Naive thymus-derived CD4-positive, alpha-beta T cell (primary cell): ENCODE data around the gene HSD17B14. TPM values are rescaled to one million over a fixed set of nuclear protein-coding genes. Genes with fewer than 3 reads are reported as not detected.

Experiments
- ATAC-seq: fragments of 150-1000 bp; cut with Tn5 transposase; 2 replicates; pipeline ENCODE4 v1.10.0; 2021; ENCODE audit warnings: mild to moderate bottlenecking, moderate library complexity
- CTCF ChIA-PET: fragments of 350-600 bp; sonication (Branson Sonifier 250); formaldehyde crosslinking; loops from one replicate; lab custom pipeline; 2021; ENCODE audit warnings: antibody characterized with exemption; lab: Charles Lee
- POLR2A ChIA-PET: fragments of 350-600 bp; sonication (Branson Sonifier 250); formaldehyde crosslinking; loops from one replicate; lab custom pipeline; 2021; ENCODE audit warnings: antibody characterized with exemption, inconsistent platforms; lab: Charles Lee
- DNase-seq, 9 donors: peaks; one replicate each; pipeline versions ENCODE4 v3.0.0 to v3.0.0-alpha.2; 2020 to 2022; ENCODE audit warnings: mixed read lengths in 1 of 9
- H3K27ac ChIP-seq: one replicate; pipeline ENCODE4 v1.7.0; 2013; ENCODE audit warnings: mild to moderate bottlenecking, low read depth, low read length, moderate library complexity
- H3K27me3 ChIP-seq, 2 donors: one replicate each; pipeline ENCODE4 v1.7.0; 2013; ENCODE audit warnings: low read length in 2 of 2, mild to moderate bottlenecking in 2 of 2, moderate library complexity in 2 of 2; ENCODE audit not compliant: control insufficient read depth in 2 of 2, insufficient read depth in 2 of 2
- H3K36me3 ChIP-seq, 3 experiments: 1 replicate in 2 of 3; 2 replicates in 1 of 3; pipeline ENCODE4 v1.7.0; 2013; ENCODE audit warnings: low read length in 3 of 3, mild to moderate bottlenecking in 3 of 3, moderate library complexity in 1 of 3; ENCODE audit not compliant: insufficient read depth in 3 of 3, control insufficient read depth in 2 of 3
- H3K4me1 ChIP-seq, 2 donors: one replicate each; pipeline ENCODE4 v1.7.0; 2013; ENCODE audit warnings: low read length in 2 of 2, mild to moderate bottlenecking in 2 of 2, moderate library complexity in 1 of 2; ENCODE audit not compliant: control insufficient read depth in 2 of 2, insufficient read depth in 2 of 2
- H3K4me3 ChIP-seq: 2 replicates; pipeline ENCODE4 v1.7.0; 2013; ENCODE audit warnings: mild to moderate bottlenecking, low read length
- H3K9me3 ChIP-seq, 3 experiments: 1 replicate in 2 of 3; 2 replicates in 1 of 3; pipeline ENCODE4 v1.7.0; 2013; ENCODE audit warnings: low read length in 3 of 3; ENCODE audit not compliant: control insufficient read depth in 2 of 3
- H3K27ac Mint-ChIP-seq, 9 donors: one replicate each; pipeline ENCODE4 v1.8.0; 2020 to 2022; ENCODE audit warnings: mixed read lengths in 9 of 9, mild to moderate bottlenecking in 8 of 9, moderate library complexity in 5 of 9, inconsistent platforms in 2 of 9
- H3K27me3 Mint-ChIP-seq, 5 donors: one replicate each; pipeline ENCODE4 v1.8.0; 2021 to 2022; ENCODE audit warnings: mixed read lengths in 5 of 5, mild to moderate bottlenecking in 1 of 5
- H3K36me3 Mint-ChIP-seq, 5 donors: one replicate each; pipeline ENCODE4 v1.8.0; 2020 to 2022; ENCODE audit warnings: mixed read lengths in 5 of 5, mild to moderate bottlenecking in 3 of 5, inconsistent platforms in 1 of 5
- H3K4me1 Mint-ChIP-seq, 7 donors: one replicate each; pipeline ENCODE4 v1.8.0; 2020 to 2022; ENCODE audit warnings: mixed read lengths in 7 of 7, mild to moderate bottlenecking in 3 of 7, inconsistent platforms in 1 of 7
- H3K4me3 Mint-ChIP-seq, 10 donors: one replicate each; pipeline ENCODE4 v1.8.0; 2020 to 2022; ENCODE audit warnings: mild to moderate bottlenecking in 10 of 10, mixed read lengths in 10 of 10, moderate library complexity in 6 of 10, inconsistent platforms in 2 of 10
- H3K9me3 Mint-ChIP-seq, 11 donors: one replicate each; pipeline ENCODE4 v1.8.0; 2020 to 2022; ENCODE audit warnings: mixed read lengths in 11 of 11, mild to moderate bottlenecking in 4 of 11, inconsistent platforms in 1 of 11, moderate library complexity in 1 of 11
- intact Hi-C, 2 donors: fragments of 100-400 bp; cut with micrococcal nuclease; formaldehyde crosslinking; loops; one replicate each; pipeline ENCODE4 v1.15.1; 2023
- polyA plus RNA-seq, 2 donors: library from polyadenylated mRNA; unstranded; fragments of 300-500 nt; fragmentation: Illumina TruSeq; gene quantifications; one replicate each; pipeline ENCODE4 v1.2.3, GENCODE V29; 2021
- total RNA-seq, 6 experiments: library from RNA in 5 of 6; stranded (reverse) in 5 of 6; gene quantifications; 1 replicate in 5 of 6; 2 replicates in 1 of 6; pipeline ENCODE4 v1.2.3 and lab custom pipeline; 2021 to 2026

HSD17B14 gene
- total and polyA plus RNA-seq, 7 experiments from 2014 or later = 0.38 to 2.9 (median 1.2) TPM; not detected in 1

- POLR2A ChIA-PET = interaction anchor here (1.1 to 1.3 kb wide), 2 partner anchors 42 to 89 kb away, joined by 3 to 5 read pairs; no protein-coding TSS in a partner anchor
These were observed 1.4 kb upstream of the HSD17B14 start for GRCh38 chr19:48837687-48838086.

GRCh38 chr19:48837051-48837524, 797 bp upstream of the HSD17B14 start:
- CTCF ChIA-PET = interaction anchor here (0.6 to 2.2 kb wide), 8 partner anchors 21 to 219 kb away, joined by 3 to 29 read pairs (median 4); partner anchors contain the start of gene CA11

More at GRCh38 chr19:48837687-48838086, 1.4 kb upstream of the HSD17B14 start:
- H3K27ac ChIP-seq = peak overlapping the region; percentile 53
- Mint-ChIP-seq H3K27ac (peak overlapping the region in 4 of 9 donors; percentile 15 to 74 (median 44)), H3K4me3 (peak overlapping the region in 8 of 10 donors; percentile 29 to 71 (median 49)), H3K36me3 (peaks cover 0 to 1% (median 0%) of the 10 kb centered on the region in 5 donors), H3K27me3 (peaks cover 0 to 11% (median 0%) of the 10 kb centered on the region in 5 donors), H3K4me1 (peaks cover 16 to 26% (median 25%) of the 10 kb centered on the region in 7 donors), H3K9me3 (peaks cover 0 to 1% (median 0%) of the 10 kb centered on the region in 11 donors)
- CTCF ChIA-PET = interaction anchor here (1.0 to 2.2 kb wide), 6 partner anchors 20 to 192 kb away, joined by 3 to 29 read pairs (median 4); partner anchors contain the start of gene CA11
- H3K4me1 ChIP-seq = peaks cover 12 to 16% of the 10 kb centered on the region in 2 donors
- ATAC-seq = no peak
- H3K36me3 ChIP-seq = no peaks in the 10 kb centered on the region
- intact Hi-C loops = loop anchor here (1.0 to 5.0 kb wide), 3 partner anchors 63 to 115 kb away; partner anchors contain the start of gene NUCB1 (in 2 of the 2)
- DNase-seq = no peak
- H3K27me3 ChIP-seq = peaks cover 0 to 5% of the 10 kb centered on the region in 2 donors
- H3K4me3 ChIP-seq = no peak overlapping the region
- no peaks in the 10 kb centered on the region for H3K9me3 ChIP-seq

GRCh38 chr19:48835734-48836088, 580 bp downstream of the HSD17B14 start:
- intact Hi-C loops = loop anchor here (1.0 to 5.0 kb wide), 9 partner anchors 25 to 329 kb away; partner anchors contain the start of genes BCAT2 (in 2 of the 2), CA11 (in 2 of the 2) and NUCB1 (in 1 of the 2)
- Histone ChIP-seq H3K9me3 (no peaks in the 10 kb centered on the region), H3K4me1 (peaks cover 12 to 16% of the 10 kb centered on the region in 2 donors), H3K36me3 (no peaks in the 10 kb centered on the region), H3K4me3 (peak overlapping the region; percentile 53), H3K27ac (peak overlapping the region; percentile 54), H3K27me3 (peaks cover 0 to 5% of the 10 kb centered on the region in 2 donors)
- Mint-ChIP-seq H3K9me3 (peaks cover 0 to 1% (median 0%) of the 10 kb centered on the region in 11 donors), H3K27me3 (peaks cover 0 to 11% (median 0%) of the 10 kb centered on the region in 5 donors), H3K27ac (peak overlapping the region; percentile 48 to 96 (median 86)), H3K36me3 (peaks cover 0 to 4% (median 0%) of the 10 kb centered on the region in 5 donors), H3K4me3 (peak overlapping the region; percentile 85 to 94 (median 90)), H3K4me1 (peaks cover 16 to 25% (median 23%) of the 10 kb centered on the region in 7 donors)
- ChIA-PET CTCF (interaction anchor here (0.8 to 2.2 kb wide), 5 partner anchors 40 to 138 kb away, joined by 3 to 29 read pairs (median 10); no protein-coding TSS in a partner anchor), POLR2A (interaction anchor here (0.7 kb wide), 1 partner anchor 48 kb away, joined by 3 read pairs; no protein-coding TSS in a partner anchor)
- peak; percentile 81 to 93 (median 89) for DNase-seq
- peak; percentile 95 for ATAC-seq

More at GRCh38 chr19:48837051-48837524, 797 bp upstream of the HSD17B14 start:
- Mint-ChIP-seq H3K9me3 (peaks cover 0 to 1% (median 0%) of the 10 kb centered on the region in 11 donors), H3K27me3 (peaks cover 0 to 11% (median 0%) of the 10 kb centered on the region in 5 donors), H3K4me1 (peaks cover 16 to 25% (median 23%) of the 10 kb centered on the region in 7 donors), H3K27ac (peak overlapping the region; percentile 38 to 94 (median 77)), H3K4me3 (peak overlapping the region; percentile 80 to 94 (median 88)), H3K36me3 (peaks cover 0 to 1% (median 0%) of the 10 kb centered on the region in 5 donors)
- Histone ChIP-seq H3K36me3 (no peaks in the 10 kb centered on the region), H3K4me3 (peak overlapping the region; percentile 53), H3K27me3 (peaks cover 0 to 5% of the 10 kb centered on the region in 2 donors), H3K4me1 (peaks cover 12 to 16% of the 10 kb centered on the region in 2 donors), H3K27ac (peak overlapping the region; percentile 53), H3K9me3 (no peaks in the 10 kb centered on the region)
- POLR2A ChIA-PET = interaction anchor here (0.7 kb wide), 1 partner anchor 841 kb away, joined by 3 read pairs; no protein-coding TSS in a partner anchor
- peak; percentile 75 for ATAC-seq
- intact Hi-C loops = loop anchor here (5.0 kb wide), 2 partner anchors 65 to 115 kb away; partner anchors contain the start of gene NUCB1 (in 1 of the 2)
- DNase-seq = peak; percentile 39 to 77 (median 70)

- H3K27me3 Mint-ChIP-seq = peaks cover 0 to 11% (median 0%) of the 10 kb centered on the region in 5 donors
- intact Hi-C loops = loop anchor here (2.0 kb wide), 2 partner anchors 23 to 187 kb away; partner anchors contain the start of genes BCAT2 (in 2 of the 2) and CA11 (in 1 of the 2)
- Histone ChIP-seq H3K9me3 (no peaks in the 10 kb centered on the region), H3K36me3 (no peaks in the 10 kb centered on the region), H3K27ac (no peak overlapping the region), H3K27me3 (peaks cover 0 to 5% of the 10 kb centered on the region in 2 donors), H3K4me3 (no peak overlapping the region), H3K4me1 (peaks cover 12 to 16% of the 10 kb centered on the region in 2 donors)
- peaks cover 0 to 1% (median 0%) of the 10 kb centered on the region in 11 donors for H3K9me3 Mint-ChIP-seq
- POLR2A ChIA-PET = interaction anchor here (0.6 to 1.6 kb wide), 2 partner anchors 26 to 39 kb away, joined by 4 to 5 read pairs; no protein-coding TSS in a partner anchor
- CTCF ChIA-PET = interaction anchor here (1.1 to 2.1 kb wide), 2 partner anchors 8 to 38 kb away, joined by 3 to 6 read pairs; no protein-coding TSS in a partner anchor
- peak overlapping the region in 7 of 9 donors; percentile 26 to 80 (median 70) for H3K27ac Mint-ChIP-seq
- peak overlapping the region in 8 of 10 donors; percentile 27 to 74 (median 58) for H3K4me3 Mint-ChIP-seq
- peaks cover 16 to 25% (median 23%) of the 10 kb centered on the region in 7 donors for H3K4me1 Mint-ChIP-seq
- ATAC-seq = no peak
- DNase-seq = no peak
- H3K36me3 Mint-ChIP-seq = peaks cover 0 to 4% (median 0%) of the 10 kb centered on the region in 5 donors
These were observed 2.3 kb downstream of the HSD17B14 start for GRCh38 chr19:48833977-48834376.

- H3K9me3 Mint-ChIP-seq = peaks cover 0 to 1% (median 0%) of the 10 kb centered on the region in 11 donors
- H3K4me3 Mint-ChIP-seq = peak overlapping the region in 2 of 10 donors; percentile 5 to 51
- no peak for ATAC-seq
- ChIA-PET CTCF (interaction anchor here (0.7 to 2.1 kb wide), 2 partner anchors 9 to 99 kb away, joined by 3 to 6 read pairs; no protein-coding TSS in a partner anchor), POLR2A (interaction anchor here (1.6 kb wide), 1 partner anchor 38 kb away, joined by 4 read pairs; no protein-coding TSS in a partner anchor)
- H3K27ac ChIP-seq = no peak overlapping the region
- no peak overlapping the region for H3K4me3 ChIP-seq
- peaks cover 16 to 25% (median 23%) of the 10 kb centered on the region in 7 donors for H3K4me1 Mint-ChIP-seq
- peaks cover 0 to 4% (median 0%) of the 10 kb centered on the region in 5 donors for H3K36me3 Mint-ChIP-seq
- no peaks in the 10 kb centered on the region for H3K9me3 ChIP-seq
- no peaks in the 10 kb centered on the region for H3K36me3 ChIP-seq
- H3K4me1 ChIP-seq = peaks cover 12 to 16% of the 10 kb centered on the region in 2 donors
- peak overlapping the region in 3 of 9 donors; percentile 43 to 62 (median 59) for H3K27ac Mint-ChIP-seq
- H3K27me3 Mint-ChIP-seq = peaks cover 0 to 11% (median 0%) of the 10 kb centered on the region in 5 donors
- intact Hi-C loops = no loop called here
- DNase-seq = no peak
- H3K27me3 ChIP-seq = peaks cover 0 to 5% of the 10 kb centered on the region in 2 donors
These were observed 3.2 kb downstream of the HSD17B14 start for GRCh38 chr19:48833049-48833448.

- Histone ChIP-seq H3K27ac (no peak overlapping the region), H3K9me3 (no peaks in the 10 kb centered on the region), H3K4me1 (peaks cover 2 to 6% of the 10 kb centered on the region in 2 donors), H3K36me3 (no peaks in the 10 kb centered on the region), H3K4me3 (no peak overlapping the region), H3K27me3 (no peaks in the 10 kb centered on the region)
- no peak overlapping the region for H3K4me3 Mint-ChIP-seq
- DNase-seq = no peak
- ATAC-seq = no peak
- peaks cover 0 to 4% (median 0%) of the 10 kb centered on the region in 5 donors for H3K36me3 Mint-ChIP-seq
- peaks cover 6 to 12% (median 10%) of the 10 kb centered on the region in 7 donors for H3K4me1 Mint-ChIP-seq
- ChIA-PET POLR2A (interaction anchor here (0.7 kb wide), 1 partner anchor 136 kb away, joined by 3 read pairs; no protein-coding TSS in a partner anchor), CTCF (interaction anchor here (0.9 to 1.9 kb wide), 3 partner anchors 11 to 43 kb away, joined by 5 to 8 read pairs (median 6); no protein-coding TSS in a partner anchor)
- H3K27ac Mint-ChIP-seq = no peak overlapping the region
- peaks cover 0 to 2% (median 0%) of the 10 kb centered on the region in 5 donors for H3K27me3 Mint-ChIP-seq
- peaks cover 0 to 1% (median 0%) of the 10 kb centered on the region in 11 donors for H3K9me3 Mint-ChIP-seq
- intact Hi-C loops = no loop called here
These were observed 5.3 kb downstream of the HSD17B14 start for GRCh38 chr19:48830965-48831364.
